SK-N-SH (cell line): ENCODE measurements around the gene SERPINA9. TPM values are rescaled to one million over a fixed set of nuclear protein-coding genes. Genes with fewer than 3 reads are reported as not detected.

Experiments used
- CTCF ChIA-PET: fragments of 300-600, 350-600 bp; formaldehyde crosslinking; extraction: SDS; loops from one replicate; lab custom pipeline; 2021; lab: Yijun Ruan, JAX
- POLR2A ChIA-PET: fragments of 350-600 bp; sonication (Branson Sonifier 250); formaldehyde crosslinking; extraction: SDS; loops from one replicate; lab custom pipeline; 2020; ENCODE audit warnings: antibody characterized with exemption, inconsistent platforms; lab: Yijun Ruan, JAX
- DNase-seq: peaks from one replicate; pipeline ENCODE4 v3.0.0; 2012
- H2AFZ ChIP-seq: fragments of 200-600 bp; sonication (generic); 2 replicates; pipeline ENCODE4 v1.8.1; 2016; ENCODE audit warnings: antibody characterized with exemption, mild to moderate bottlenecking, low read depth
- H3F3A ChIP-seq: fragments of 200-600 bp; sonication (generic); replicated peaks from 2 replicates; pipeline ENCODE3; 2016; ENCODE audit warnings: antibody characterized with exemption, mild to moderate bottlenecking; ENCODE audit not compliant: insufficient read depth
- H3K27ac ChIP-seq, 2 experiments: fragments of 200-500 bp in 1 of 2; fragments of 200-600 bp in 1 of 2; sonication (Bioruptor generic) in 1 of 2; sonication (generic), shearing (Covaris generic) in 1 of 2; 2 replicates each; pipeline versions ENCODE4 v1.5.1 to v1.6.1; 2014 to 2016; ENCODE audit warnings: low read depth in 2 of 2, inconsistent platforms in 1 of 2, low read length in 1 of 2, mild to moderate bottlenecking in 1 of 2, mixed read lengths in 1 of 2
- H3K27me3 ChIP-seq: fragments of 200-600 bp; sonication (generic), shearing (Covaris generic); 2 replicates; pipeline ENCODE4 v1.6.1; 2016; ENCODE audit warnings: mixed run types; ENCODE audit not compliant: insufficient read depth
- H3K36me3 ChIP-seq, 2 experiments: fragments of 200-500 bp in 1 of 2; fragments of 200-600 bp in 1 of 2; sonication (Bioruptor generic) in 1 of 2; sonication (generic) in 1 of 2; replicated peaks in 1 of 2; 2 replicates each; pipeline versions ENCODE3 to v1.5.1; 2014 to 2016; ENCODE audit warnings: low read length in 1 of 2, mild to moderate bottlenecking in 1 of 2; ENCODE audit not compliant: insufficient read depth in 2 of 2, control insufficient read depth in 1 of 2
- H3K4me1 ChIP-seq, 2 experiments: fragments of 200-500 bp in 1 of 2; fragments of 200-600 bp in 1 of 2; sonication (Bioruptor generic) in 1 of 2; sonication (generic), shearing (Covaris generic) in 1 of 2; 2 replicates each; pipeline versions ENCODE4 v1.5.1 to v1.6.1; 2014 to 2016; ENCODE audit warnings: low read depth in 1 of 2, low read length in 1 of 2, mixed run types in 1 of 2; ENCODE audit not compliant: insufficient read depth in 2 of 2, control insufficient read depth in 1 of 2
- H3K4me2 ChIP-seq: fragments of 200-600 bp; sonication (generic), shearing (Covaris generic); 2 replicates; pipeline ENCODE4 v1.6.1; 2017; ENCODE audit warnings: mixed run types
- H3K4me3 ChIP-seq, 2 experiments: fragments of 200-500 bp in 1 of 2; fragments of 200-600 bp in 1 of 2; sonication (Bioruptor generic) in 1 of 2; sonication (generic), shearing (Covaris generic) in 1 of 2; 2 replicates each; pipeline versions ENCODE4 v1.5.1 to v1.8.1; 2014 to 2016; ENCODE audit warnings: low read depth in 2 of 2, inconsistent platforms in 1 of 2, low read length in 1 of 2, mild to moderate bottlenecking in 1 of 2, mixed read lengths in 1 of 2, moderate library complexity in 1 of 2
- H3K79me2 ChIP-seq: fragments of 200-600 bp; sonication (generic); 2 replicates; pipeline ENCODE4 v1.8.1; 2017; ENCODE audit warnings: mild to moderate bottlenecking; ENCODE audit not compliant: insufficient read depth
- H3K9ac ChIP-seq: fragments of 200-600 bp; sonication (generic); 2 replicates; pipeline ENCODE4 v1.6.1; 2017; ENCODE audit warnings: mixed run types
- H3K9me2 ChIP-seq: fragments of 200-600 bp; sonication (generic); 2 replicates; pipeline ENCODE4 v1.6.1; 2017; ENCODE audit warnings: mixed run types
- H3K9me3 ChIP-seq: fragments of 200-600 bp; sonication (generic); 2 replicates; pipeline ENCODE4 v1.6.1; 2017; ENCODE audit warnings: mixed run types, mild to moderate bottlenecking, moderate library complexity
- H4K20me1 ChIP-seq: fragments of 200-600 bp; sonication (generic); 2 replicates; pipeline ENCODE4 v1.6.1; 2017; ENCODE audit warnings: mild to moderate bottlenecking, mixed run types; ENCODE audit not compliant: insufficient read depth
- CTCF ChIP-seq: fragments of 200-600 bp; sonication (generic); IDR thresholded peaks from 2 replicates; pipeline ENCODE4 v1.6.1; 2017; ENCODE audit warnings: antibody characterized with exemption, mild to moderate bottlenecking, moderate library complexity
- FOXJ3 ChIP-seq: sonication (generic); formaldehyde crosslinking; IDR thresholded peaks from 2 replicates; pipeline ENCODE4 v1.5.1; 2020; ENCODE audit warnings: mild to moderate bottlenecking, missing genetic modification reagents
- FOXM1 ChIP-seq: IDR thresholded peaks from 2 replicates; pipeline ENCODE4 v1.4.0; 2012; ENCODE audit warnings: low read depth, mild to moderate bottlenecking
- MEF2A ChIP-seq: IDR thresholded peaks from 2 replicates; pipeline ENCODE4 v1.4.0; 2012; ENCODE audit warnings: low read depth, borderline replicate concordance
- NFIC ChIP-seq: IDR thresholded peaks from 2 replicates; pipeline ENCODE4 v1.4.0; 2012; ENCODE audit warnings: borderline replicate concordance
- REST ChIP-seq: IDR thresholded peaks from 2 replicates; pipeline ENCODE4 v1.6.1; 2012; ENCODE audit warnings: mild to moderate bottlenecking, low read depth, low read length, moderate library complexity
- RXRA ChIP-seq: IDR thresholded peaks from 2 replicates; pipeline ENCODE4 v1.4.0; 2012; ENCODE audit warnings: low read depth, mild to moderate bottlenecking, borderline replicate concordance
- TEAD4 ChIP-seq: IDR thresholded peaks from 2 replicates; pipeline ENCODE4 v1.4.0; 2012; ENCODE audit warnings: mild to moderate bottlenecking, borderline replicate concordance; ENCODE audit not compliant: insufficient read depth
- USF1 ChIP-seq: IDR thresholded peaks from 2 replicates; pipeline ENCODE4 v1.4.0; 2012; ENCODE audit warnings: low read depth, borderline replicate concordance
- YY1 ChIP-seq: IDR thresholded peaks from 2 replicates; pipeline ENCODE4 v1.4.0; 2012; ENCODE audit warnings: low read depth, mild to moderate bottlenecking
- WGBS: methylation state at CpG from one replicate; pipeline ENCODE4 v1.1.6; 2017; ENCODE audit warnings: low lambda C conversion rate; 5-methylcytosine and 5-hydroxymethylcytosine counted together
- polyA plus RNA-seq, 3 experiments: library from polyadenylated mRNA; depleted of rRNA; stranded (reverse); fragments of >200 nt; gene quantifications; 2 replicates each; pipeline ENCODE4 v1.2.3, GENCODE V29; 2012

SERPINA9 gene
- polyA plus RNA-seq, 1 of the 3 experiments (the other 2 are of a cell fraction): not detected

GRCh38 chr14:94501588-94502516 is 25.9 kb upstream of the SERPINA9 start:
- WGBS: 39% methylated on average over 16 of the region's 16 CpGs
- no peaks in the 10 kb centered on the region for H3F3A ChIP-seq
- no peak for DNase-seq
- H3K36me3 ChIP-seq: no peaks in the 10 kb centered on the region
- TF ChIP-seq NFIC: no peak
- no peaks in the 10 kb centered on the region for H3K9me2 ChIP-seq
- H3K4me2 ChIP-seq: no peak overlapping the region
- no peak overlapping the region for H3K9ac ChIP-seq
- no peak overlapping the region for H2AFZ ChIP-seq
- no peaks in the 10 kb centered on the region for H3K79me2 ChIP-seq
- peaks cover 42% of the 10 kb centered on the region; the same call in 1 of the 2 replicates for H3K27me3 ChIP-seq
- no peak overlapping the region for H3K4me3 ChIP-seq
- ChIA-PET POLR2A (no interaction called here), CTCF (interaction anchor here (0.8 to 4.9 kb wide), 3 partner anchors 9 to 68 kb away, joined by 3 to 21 read pairs (median 3); no protein-coding TSS in a partner anchor)
- H3K27ac ChIP-seq: no peak overlapping the region
- H3K9me3 ChIP-seq: no peaks in the 10 kb centered on the region
- H4K20me1 ChIP-seq: no peaks in the 10 kb centered on the region
- no peaks in the 10 kb centered on the region for H3K4me1 ChIP-seq

- Histone ChIP-seq H3K27me3 (peaks cover 37% of the 10 kb centered on the region; the same call in 1 of the 2 replicates), H3K4me1 (no peaks in the 10 kb centered on the region), H3K79me2 (no peaks in the 10 kb centered on the region), H3K27ac (no peak overlapping the region), H3K9ac (no peak overlapping the region), H3K9me3 (no peaks in the 10 kb centered on the region), H3K4me2 (no peak overlapping the region), H3K9me2 (no peaks in the 10 kb centered on the region), H4K20me1 (no peaks in the 10 kb centered on the region), H2AFZ (no peak overlapping the region), H3K4me3 (no peak overlapping the region), H3F3A (no peaks in the 10 kb centered on the region), H3K36me3 (no peaks in the 10 kb centered on the region)
- ChIA-PET CTCF (interaction anchor here (4.9 kb wide), 1 partner anchor 14 kb away, joined by 21 read pairs; no protein-coding TSS in a partner anchor), POLR2A (no interaction called here)
- 20% methylated on average over 3 of the region's 3 CpGs for WGBS
- DNase-seq: no peak
- no peak for TF ChIP-seq CTCF
- TF ChIP-seq MEF2A: no peak
- no peak for TF ChIP-seq FOXJ3 (CRISPR knock-in tag)
- TF ChIP-seq TEAD4: no peak
- TF ChIP-seq USF1: no peak
- no peak for TF ChIP-seq YY1
- TF ChIP-seq REST: no peak
- no peak for TF ChIP-seq FOXM1
- no peak for TF ChIP-seq RXRA
These were observed 24.3 kb upstream of the SERPINA9 start for GRCh38 chr14:94500264-94500663.
